HG02610 (cell line): ENCODE data around the gene MAPK12.
A peak's percentile ranks its signal among the peaks of the same experiment; 100 is the strongest.

ENCODE experiments used
- ATAC-seq: cut with Tn5 transposase; IDR thresholded peaks from one replicate; pipeline ENCODE4 v1.9.1; 2021; ENCODE audit warnings: mild to moderate bottlenecking, moderate library complexity; ENCODE audit not compliant: unreplicated experiment

The MAPK12 gene

GRCh38 chr22:50261615-50262459 is at the start of gene MAPK12:
Gene MAPK12 (minus strand): TSS chr22:50261683. CDS start chr22:50261509, 174 bp downstream.
- no peak for ATAC-seq

DNA sequence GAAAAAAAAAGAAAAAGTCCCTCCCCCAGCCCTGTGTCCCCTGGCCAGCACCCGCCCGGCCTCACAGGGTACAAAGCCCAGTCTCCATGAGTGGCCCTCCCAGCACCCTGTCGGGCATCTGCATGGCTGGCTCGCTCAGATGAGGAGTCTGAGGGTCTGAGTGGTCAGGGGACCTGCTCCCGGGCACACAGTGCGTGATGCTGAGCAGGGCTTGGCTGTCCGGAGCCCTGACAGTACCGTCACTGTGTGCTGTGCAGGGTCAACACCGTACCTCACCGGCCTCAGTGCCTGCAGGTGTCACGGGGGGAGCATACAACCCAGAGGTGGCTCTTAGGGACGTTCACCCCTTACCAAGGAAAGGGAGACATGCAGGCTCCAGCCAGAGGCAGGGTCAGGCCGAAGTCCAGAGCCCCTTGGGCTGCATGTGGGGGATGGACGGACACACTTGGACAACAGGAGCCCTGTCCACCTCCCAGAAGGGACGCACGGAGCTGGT is 49.5 kb upstream of the MAPK12 start:
- ATAC-seq = no peak

DNA sequence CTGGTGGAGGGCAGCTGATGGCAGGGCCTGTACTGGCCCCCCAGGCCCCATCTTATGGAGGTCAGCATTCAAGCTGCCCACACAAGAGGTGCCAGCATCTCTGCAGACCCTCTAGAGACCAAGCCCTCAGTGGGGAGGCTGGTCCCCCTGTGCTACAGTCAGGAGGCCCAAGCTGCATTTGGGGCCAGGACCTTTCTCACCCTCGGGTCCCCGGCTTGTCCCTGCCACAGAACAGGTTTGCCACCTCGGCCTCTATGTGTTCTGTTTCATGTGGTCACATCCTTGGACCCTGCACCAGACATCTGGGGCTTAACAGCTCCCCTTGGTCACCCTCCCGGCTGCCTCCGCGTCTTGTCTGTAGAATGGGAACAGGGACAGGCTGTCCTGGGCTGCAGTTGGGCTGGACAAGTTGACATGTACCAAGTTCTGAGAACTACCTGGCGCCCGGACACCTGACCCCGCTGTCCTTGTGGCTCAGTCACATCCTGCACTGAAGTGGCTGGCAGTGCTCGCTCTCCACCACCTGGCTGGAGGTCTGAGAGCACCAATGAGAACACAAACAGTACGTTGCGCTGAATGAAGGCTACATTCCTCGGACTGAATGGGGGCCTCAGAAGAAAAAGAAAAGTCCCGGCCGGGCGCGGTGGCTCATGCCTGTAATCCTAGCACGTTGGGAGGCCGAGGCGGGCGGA is 48.7 kb upstream of the MAPK12 start:
- ATAC-seq = no peak

DNA sequence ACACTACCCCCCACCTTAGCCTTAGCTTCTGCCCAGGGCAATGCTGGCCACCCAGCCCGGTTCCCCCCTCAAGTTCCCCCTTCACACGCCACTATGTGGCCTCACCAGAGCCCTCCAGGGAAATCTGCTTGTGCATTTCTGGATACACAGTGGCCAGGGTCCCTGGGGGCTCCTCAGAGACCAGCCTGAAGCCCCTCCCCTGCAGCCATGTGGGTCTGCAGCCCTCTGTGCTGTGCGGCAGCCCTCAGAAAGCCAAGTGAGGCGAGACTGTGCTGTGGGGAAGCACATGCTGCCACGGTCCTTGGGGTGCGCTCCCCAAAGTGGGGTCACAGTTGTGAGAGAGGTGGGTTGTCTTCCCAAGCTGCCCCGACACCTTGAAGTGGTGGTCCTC is 48.1 kb upstream of the MAPK12 start:
- ATAC-seq = no peak

- no peak for ATAC-seq
Measured at GRCh38 chr22:50308986-50309600, 47.6 kb upstream of the MAPK12 start.

DNA sequence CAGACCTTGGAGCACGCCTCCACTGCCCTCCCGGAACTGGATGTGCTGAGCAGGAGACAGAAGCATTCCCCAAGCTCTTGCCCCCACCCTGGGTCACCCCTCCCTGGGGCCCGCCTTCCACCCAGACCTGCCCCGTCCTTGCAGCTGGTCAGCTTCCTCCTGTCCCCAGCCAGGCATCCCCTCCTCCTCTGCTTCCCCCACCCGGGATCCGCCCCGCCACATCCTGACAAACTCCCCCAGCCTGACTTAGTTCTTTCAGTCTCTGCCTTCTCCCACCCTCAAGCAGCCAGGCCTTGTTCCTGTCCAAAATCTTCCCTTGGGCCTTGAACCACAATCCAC is 47.1 kb upstream of the MAPK12 start:
- no peak for ATAC-seq

DNA sequence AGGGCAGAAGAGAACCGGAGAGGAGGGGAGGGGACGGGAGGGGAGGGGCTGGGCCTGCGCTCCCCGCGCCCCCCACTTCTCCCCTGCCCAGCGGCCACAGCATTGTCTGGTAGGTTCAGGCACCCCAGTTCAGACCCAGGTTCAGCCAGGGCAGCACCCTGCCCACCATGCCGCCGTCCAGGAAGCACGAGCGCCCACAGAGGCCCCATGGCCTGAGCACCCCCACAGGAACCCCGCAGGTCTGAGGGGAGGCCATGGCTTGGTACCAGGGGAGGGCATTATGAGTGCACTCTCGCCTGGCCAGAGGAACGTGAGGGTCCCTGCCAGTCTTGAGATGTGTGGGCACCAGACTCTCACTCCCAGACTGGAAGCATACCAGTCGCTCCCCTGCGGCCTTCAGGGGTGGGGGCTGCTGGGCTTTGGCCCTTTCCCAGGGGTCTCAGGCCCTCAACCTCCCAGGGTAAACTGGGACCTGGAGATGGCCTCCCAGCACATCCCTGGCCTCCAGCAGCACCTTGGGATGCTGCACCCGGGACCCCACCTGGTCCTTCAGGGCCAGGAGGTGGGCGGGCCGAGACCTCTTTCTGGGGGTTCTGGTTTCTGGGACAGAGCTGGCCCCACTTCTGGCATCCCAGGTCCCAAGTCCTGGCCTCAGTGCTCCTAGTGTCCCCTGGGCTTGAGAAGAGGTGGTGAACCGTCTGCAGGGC is 46.6 kb upstream of the MAPK12 start:
- no peak for ATAC-seq

GRCh38 chr22:50306753-50307749 is 45.6 kb upstream of the MAPK12 start, which contains the start of gene PLXNB2:
Gene PLXNB2 (minus strand): TSS chr22:50307646. CDS start chr22:50290584, 17,062 bp downstream.
- ATAC-seq = peak; percentile 28

DNA sequence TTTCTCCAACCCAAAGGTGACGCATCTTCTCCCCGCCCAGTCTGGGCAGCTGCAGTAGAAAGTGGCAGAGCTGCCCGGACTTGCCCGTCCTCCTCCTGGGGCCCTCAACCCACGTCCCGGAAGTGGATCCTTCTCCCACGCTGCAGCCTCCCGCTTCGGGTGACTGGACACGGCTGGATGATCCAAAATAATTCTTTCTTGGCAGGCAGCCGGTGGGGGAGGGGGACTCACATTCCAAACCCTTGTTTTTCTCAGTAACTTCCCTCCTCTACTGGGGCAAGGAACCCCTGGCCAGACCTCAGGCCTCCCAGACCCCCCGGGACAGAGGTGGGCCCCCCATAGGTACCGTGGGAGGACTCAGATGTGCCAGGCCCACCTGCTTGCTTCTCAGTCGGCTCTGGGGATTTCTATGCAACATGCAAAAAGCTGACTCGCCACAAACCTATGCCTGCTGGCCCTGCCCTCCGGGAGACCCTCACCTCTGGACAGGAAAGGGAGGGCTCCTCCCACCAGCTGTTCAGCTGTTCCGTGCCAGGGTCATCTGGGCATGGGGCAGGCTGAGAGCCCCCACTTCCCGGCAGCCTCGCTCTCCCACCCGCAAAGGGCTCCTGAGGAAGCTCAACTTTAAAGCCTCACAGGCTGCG is 44.6 kb upstream of the MAPK12 start:
- no peak for ATAC-seq

GRCh38 chr22:50305393-50305922 is 44.0 kb upstream of the MAPK12 start:
- ATAC-seq = no peak

DNA sequence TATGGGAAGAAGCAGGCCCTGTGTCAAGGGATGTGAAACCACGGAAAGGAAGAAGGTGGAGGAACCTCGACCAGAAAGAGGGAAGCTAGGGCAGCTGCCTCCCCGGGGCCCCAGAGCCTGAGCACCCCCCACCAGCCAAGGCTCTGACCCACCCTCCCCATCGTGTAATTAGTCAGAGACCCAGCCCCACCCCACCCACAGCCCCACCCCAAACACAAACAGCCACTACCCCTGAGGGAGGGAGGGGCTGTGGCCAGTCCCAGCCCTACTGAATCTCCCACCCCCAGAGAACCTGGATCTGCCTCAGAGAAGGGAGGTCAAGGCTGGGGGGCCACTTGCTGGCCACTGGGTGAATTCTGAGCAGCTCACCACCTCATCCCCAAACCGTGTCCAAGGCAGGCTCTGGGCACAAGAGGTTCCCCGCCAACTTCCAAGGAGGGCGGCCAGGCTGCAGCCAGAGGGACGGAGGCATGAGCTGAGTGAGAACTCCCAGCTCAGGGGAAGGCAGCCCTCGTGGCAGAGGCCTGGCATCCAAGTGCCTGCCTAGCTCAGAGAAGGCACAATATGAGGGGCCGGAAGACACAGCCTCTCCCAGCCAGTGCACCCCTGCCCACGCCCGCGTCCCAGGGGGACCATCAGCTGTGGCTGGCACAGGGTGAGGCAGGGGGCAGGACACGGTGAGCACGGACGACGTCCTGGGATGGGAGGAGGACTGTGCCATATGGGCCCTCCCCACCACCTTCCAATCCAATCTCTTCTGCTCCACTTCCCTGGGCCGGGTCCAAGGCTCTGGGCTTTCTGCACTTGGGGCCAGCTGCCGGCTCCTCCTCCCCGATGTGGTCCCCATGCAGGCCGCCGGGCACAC is 43.3 kb upstream of the MAPK12 start:
- ATAC-seq = no peak

- ATAC-seq = no peak
Measured at GRCh38 chr22:50303848-50304527, 42.5 kb upstream of the MAPK12 start.

DNA sequence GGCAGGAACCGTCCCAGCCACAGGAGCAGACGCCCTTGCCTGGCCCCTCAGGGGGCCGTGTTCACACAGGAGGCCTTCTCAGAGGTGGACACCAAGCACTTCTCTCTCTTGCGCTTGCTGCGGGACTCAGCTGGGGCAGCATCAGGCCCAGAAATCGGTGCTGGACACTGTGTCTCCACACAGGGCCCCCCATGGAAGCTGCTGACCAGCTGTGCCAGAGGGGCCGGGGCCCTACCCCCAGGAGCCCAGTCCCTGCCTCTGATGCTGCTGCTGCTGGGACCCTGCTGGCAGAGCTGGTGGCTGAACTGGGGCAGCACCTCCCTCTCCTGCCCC is 42.0 kb upstream of the MAPK12 start:
- ATAC-seq = no peak

- no peak for ATAC-seq
Measured at GRCh38 chr22:50302564-50302963, 41.1 kb upstream of the MAPK12 start.

DNA sequence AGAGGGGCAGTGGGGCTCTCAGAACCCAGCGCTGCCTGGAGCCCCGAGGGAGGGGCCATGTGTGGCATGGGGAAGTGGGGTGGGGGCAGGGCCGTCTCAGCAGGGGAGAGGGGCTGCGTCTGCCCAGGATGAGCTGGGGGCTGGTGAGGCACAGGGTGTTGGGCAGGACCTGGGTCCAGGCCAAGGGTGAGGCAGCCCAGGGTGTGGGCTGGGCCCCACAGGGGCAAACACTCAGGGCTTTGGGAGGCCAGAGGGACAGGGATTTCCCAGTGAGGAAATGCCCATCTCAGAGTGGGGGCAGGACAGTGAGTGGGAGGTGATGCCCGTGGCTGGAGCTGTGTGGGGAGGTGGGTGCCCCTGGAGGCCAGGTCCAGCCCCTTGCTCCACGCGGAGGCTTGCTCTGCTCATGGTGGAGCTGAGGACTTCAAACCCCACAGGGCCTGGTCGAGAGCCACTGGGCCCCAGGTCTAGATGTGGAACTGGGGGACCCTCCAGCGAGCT is 40.6 kb upstream of the MAPK12 start:
- ATAC-seq = no peak

- ATAC-seq = no peak
Measured at GRCh38 chr22:50301581-50301991, 40.1 kb upstream of the MAPK12 start.

DNA sequence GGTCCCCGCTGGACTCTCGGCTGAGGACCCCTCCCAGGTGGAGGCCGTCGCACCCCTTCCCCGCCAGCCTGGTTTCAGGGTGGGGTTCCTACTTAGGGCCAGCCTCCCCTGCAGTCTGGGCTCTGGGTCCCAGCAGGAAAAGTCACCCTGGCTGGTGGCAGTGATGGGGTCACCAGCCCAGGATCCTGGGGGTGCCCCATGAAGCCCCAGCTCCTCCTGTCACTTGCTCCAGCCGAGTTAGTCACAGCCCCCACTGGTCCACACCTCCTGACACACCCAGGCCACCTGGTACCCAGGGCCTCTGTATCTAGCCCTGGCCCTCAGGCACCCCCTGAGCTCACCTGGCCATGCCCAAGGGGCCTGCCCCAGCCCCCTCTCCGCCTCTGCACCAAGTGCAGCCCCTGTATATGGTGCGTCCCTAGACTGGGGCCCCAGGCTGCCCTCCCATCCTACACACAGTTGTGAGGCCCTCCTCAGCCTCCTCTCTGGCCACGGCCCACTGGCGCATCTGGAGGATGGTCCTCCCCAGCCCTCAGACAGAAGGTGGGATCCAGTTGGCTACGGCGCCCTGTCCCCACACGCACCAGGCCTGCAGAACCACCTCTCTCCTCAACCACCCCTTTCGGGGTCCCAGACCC is 39.3 kb upstream of the MAPK12 start:
- ATAC-seq = no peak
